Skeletal muscle satellite cell (primary cell): ENCODE results near the gene GAST.
"Not testable (repeated sequence)": the region's sequence is repeated elsewhere in the genome, so short reads cannot be mapped to it uniquely, and the experiment has no call there.

Experiments
- H3K27me3 ChIP-seq: 2 replicates; pipeline ENCODE4 v1.7.0; 2013; ENCODE audit warnings: low read length; ENCODE audit not compliant: control insufficient read depth, insufficient read depth
- H3K36me3 ChIP-seq: 2 replicates; pipeline ENCODE4 v1.7.0; 2013; ENCODE audit warnings: mild to moderate bottlenecking, control low read depth, low read length; ENCODE audit not compliant: insufficient read depth
- H3K4me1 ChIP-seq: 2 replicates; pipeline ENCODE4 v1.7.0; 2013; ENCODE audit warnings: low read length; ENCODE audit not compliant: control insufficient read depth, insufficient read depth
- H3K4me2 ChIP-seq: 2 replicates; pipeline ENCODE4 v1.7.0; 2013; ENCODE audit warnings: mild to moderate bottlenecking, low read length
- H3K4me3 ChIP-seq: 2 replicates; pipeline ENCODE4 v1.7.0; 2013; ENCODE audit warnings: low read length
- H3K9ac ChIP-seq: 2 replicates; pipeline ENCODE4 v1.7.0; 2013; ENCODE audit warnings: mild to moderate bottlenecking, low read depth, low read length, moderate library complexity
- H3K9me3 ChIP-seq: replicated peaks from 2 replicates; pipeline ENCODE4 v1.7.0; 2013; ENCODE audit warnings: mild to moderate bottlenecking, control low read depth, low read length

The GAST gene

DNA sequence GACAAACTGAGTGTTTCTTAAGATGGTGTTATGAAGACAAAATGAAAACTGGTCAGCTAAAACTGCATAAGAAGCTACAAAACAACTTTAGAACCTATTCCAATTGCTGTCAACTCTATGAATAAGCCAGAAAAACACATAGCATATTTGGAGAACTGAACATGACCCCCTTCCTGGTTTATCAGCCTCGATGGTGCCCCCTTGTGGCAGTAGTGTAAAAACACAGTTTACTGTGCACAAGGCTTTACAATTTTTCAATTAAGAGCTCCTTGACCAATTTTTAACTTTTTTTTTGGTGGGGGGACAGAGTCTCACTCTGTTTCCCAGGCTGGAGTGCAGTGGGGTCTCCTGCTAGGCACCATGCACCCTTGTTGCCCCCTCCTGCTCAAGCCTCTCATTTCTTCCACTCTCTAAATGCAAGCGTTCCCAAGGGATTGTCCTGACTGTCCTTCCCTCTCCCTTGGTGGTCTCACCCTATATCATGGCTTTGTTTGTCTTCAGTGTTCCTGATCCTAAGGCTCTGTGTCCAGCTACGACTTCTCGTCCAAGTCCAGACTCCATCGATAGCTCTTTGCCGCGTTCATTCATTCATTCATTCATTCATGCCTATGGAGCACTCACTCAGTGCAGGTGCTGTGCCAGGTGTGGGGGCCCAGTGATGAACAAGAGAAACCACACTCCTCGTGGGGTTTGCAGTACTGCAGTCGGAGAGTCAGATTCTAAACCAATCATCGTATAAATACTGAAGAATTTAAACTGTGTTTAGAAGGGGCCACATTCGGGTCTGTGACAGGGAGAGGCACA is 16.0 kb upstream of the GAST start:
- Histone ChIP-seq H3K27me3 (no peaks in the 10 kb centered on the region), H3K9me3 (no peaks in the 10 kb centered on the region), H3K4me1 (peaks cover 10% of the 10 kb centered on the region), H3K4me2 (no peak overlapping the region), H3K36me3 (peaks cover 26% of the 10 kb centered on the region), H3K9ac (no peak overlapping the region), H3K4me3 (no peak overlapping the region)

DNA sequence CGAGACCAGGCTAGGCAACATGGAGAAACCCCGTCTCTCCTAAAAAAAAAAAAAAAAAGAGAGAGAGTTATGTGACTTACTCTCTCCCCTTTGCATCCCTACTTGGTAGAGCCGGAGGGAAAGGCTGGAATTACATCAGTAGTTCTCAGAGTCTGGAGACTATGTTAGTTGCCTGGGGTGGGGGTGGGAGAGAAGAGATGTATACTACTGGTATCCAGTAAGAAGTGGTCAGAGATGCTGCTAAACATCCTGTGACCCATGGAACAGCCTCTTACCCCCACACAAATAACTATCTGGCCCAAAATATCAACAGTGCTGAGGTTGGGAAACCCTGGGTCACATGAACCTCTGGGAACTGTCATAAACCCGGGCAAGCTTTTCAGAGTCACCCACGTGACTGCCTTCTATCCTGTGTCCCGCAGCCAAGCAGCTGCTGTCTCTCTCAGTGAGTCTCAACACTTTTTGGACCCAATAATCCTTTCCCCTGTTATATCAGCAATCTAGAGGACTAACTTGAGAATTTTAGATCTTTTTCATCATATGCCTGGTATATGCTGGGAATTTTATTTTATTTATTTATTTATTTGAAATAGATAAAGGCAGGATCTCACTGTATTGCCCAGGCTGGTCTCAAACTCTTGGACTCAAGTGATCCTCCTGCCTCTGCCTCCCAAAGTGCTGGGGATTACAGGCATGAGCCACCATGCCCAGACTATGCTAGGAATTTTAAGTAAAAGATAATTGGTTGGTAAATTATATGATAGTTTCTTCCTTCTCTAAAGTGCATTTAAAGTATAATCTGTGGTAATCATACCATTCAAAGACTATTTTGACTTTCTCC is 14.8 kb upstream of the GAST start:
- Histone ChIP-seq H3K27me3 (no peaks in the 10 kb centered on the region), H3K4me3 (no peak overlapping the region), H3K4me2 (peak overlapping the region; percentile 31), H3K4me1 (peaks cover 8% of the 10 kb centered on the region), H3K9ac (no peak overlapping the region), H3K9me3 (no peaks in the 10 kb centered on the region), H3K36me3 (peaks cover 14% of the 10 kb centered on the region)

DNA sequence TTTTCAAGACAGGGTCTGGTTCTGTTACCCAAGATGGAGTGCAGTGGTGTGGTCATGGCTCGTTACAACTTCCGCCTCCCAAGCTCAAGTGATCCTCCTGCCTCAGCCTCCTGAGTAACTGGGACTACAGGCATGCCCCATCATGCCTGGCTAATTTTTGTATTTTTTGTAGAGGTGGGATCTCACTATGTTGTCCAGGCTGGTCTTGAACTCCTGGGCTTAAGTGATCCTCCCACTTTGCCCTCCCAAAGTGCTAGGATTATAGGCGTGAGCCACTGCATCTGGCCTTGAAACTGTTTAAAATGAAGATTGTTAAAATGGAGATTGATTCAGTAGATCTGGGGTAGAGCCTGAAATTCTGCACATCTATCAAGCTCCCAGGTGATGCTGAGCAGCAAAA is 11.3 kb upstream of the GAST start:
- H3K36me3 ChIP-seq, H3K4me3 ChIP-seq, H3K9me3 ChIP-seq, H3K4me2 ChIP-seq, H3K9ac ChIP-seq, H3K27me3 ChIP-seq: not testable (repeated sequence)
- peaks cover 18% of the 10 kb centered on the region for H3K4me1 ChIP-seq

DNA sequence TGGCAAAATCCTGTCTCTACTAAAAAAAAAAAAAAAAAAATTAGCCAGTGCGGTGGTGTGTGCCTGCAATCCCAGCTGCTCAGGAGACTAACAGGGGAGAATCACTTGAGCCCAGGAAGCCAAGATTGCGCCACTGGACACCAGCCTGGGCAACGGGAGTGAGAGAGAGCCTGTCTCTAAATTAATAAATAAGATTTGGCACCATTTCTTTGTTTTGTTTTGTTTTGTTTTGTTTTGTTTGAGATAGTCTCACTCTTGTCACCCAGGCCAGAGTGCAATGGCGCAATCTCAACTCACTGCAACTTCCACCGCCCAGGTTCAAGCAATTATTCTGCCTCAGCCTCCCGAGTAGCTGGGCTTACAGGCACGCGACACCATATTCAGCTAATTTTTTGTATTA is 9.4 kb upstream of the GAST start:
- Histone ChIP-seq H3K9me3 (no peaks in the 10 kb centered on the region), H3K4me2 (no peak overlapping the region), H3K27me3 (no peaks in the 10 kb centered on the region), H3K36me3 (no peaks in the 10 kb centered on the region), H3K9ac (no peak overlapping the region), H3K4me1 (peaks cover 10% of the 10 kb centered on the region), H3K4me3 (no peak overlapping the region)

DNA sequence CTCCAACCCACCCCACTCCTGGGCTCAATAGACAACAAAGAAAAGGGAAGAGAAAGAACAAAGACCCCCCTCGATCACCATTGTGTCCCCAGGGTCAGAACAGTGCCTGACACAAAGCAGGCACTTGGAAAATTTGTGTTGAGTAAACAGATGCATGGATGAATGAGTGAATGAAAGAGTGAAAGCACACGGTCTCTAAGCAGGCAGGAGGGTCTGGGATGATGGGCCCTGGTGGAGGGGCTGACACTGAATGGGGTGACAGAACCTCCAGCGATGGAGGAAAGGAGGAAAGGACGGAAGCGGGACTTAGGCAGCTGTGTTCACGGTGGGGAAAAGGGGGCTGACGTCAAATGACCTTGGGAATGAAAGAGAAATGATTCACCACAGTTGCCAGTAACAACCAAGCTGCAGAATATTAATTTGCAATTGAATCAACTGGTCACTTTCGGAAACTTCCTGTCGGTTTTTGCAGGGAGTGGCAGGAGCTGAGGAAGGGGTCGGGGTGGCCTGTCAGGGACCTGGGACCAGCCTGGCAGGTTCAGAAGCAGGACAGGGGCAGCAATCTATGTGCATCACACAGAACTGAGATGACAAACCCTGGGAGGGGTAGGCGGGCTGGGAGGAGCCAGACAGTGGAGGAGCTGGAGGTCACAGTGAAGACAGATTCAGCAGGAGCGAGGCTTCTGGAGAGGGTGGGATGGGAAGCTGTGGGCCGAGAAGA is 6.7 kb upstream of the GAST start:
- Histone ChIP-seq H3K4me3 (peak overlapping the region; percentile 12), H3K9ac (no peak overlapping the region), H3K4me2 (peak overlapping the region; percentile 62), H3K36me3 (no peaks in the 10 kb centered on the region), H3K9me3 (no peaks in the 10 kb centered on the region), H3K4me1 (peaks cover 10% of the 10 kb centered on the region), H3K27me3 (peaks cover 6% of the 10 kb centered on the region)

DNA sequence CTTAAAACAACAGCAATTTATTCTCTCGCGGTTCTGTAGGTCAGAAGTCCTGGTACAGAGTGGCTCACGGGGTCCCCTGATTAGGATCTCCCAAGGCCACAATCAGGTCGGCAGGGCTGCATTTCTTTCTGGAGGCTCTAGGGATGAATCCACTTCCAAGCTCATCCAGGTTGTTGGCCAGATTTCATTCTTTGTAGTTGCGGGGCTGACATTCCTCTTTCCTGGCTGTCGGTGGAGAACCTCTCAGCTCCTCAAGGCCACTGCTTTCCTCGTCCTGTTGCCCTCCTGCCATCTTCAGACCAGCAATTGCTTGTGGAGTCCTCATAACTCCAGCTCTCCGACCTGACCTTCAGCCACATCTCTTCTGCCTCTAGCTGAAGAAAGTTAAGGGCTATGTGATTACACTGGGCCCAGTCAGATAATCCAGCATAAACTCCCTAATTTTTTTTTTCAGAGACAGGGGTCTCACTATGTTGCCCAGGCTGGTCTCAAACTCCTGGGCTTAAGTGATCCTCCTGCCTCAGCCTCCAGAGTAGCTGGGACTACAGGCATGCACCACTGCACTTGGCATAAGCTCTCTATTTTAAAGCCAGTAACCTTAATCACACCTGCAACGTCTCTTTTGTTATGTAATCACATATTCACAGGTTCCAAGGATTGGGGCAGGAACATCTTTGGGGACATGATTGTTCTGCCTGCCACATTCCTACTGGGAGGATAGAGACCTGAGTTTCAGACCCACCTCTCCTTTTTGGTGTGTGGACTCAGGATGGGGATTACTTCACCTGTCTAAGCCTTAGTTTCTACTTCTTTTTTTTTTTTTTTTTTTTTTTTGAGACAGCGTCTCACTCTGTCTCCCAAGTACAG is 4.1 kb upstream of the GAST start:
- Histone ChIP-seq H3K27me3 (peaks cover 18% of the 10 kb centered on the region), H3K9ac (no peak overlapping the region)

DNA sequence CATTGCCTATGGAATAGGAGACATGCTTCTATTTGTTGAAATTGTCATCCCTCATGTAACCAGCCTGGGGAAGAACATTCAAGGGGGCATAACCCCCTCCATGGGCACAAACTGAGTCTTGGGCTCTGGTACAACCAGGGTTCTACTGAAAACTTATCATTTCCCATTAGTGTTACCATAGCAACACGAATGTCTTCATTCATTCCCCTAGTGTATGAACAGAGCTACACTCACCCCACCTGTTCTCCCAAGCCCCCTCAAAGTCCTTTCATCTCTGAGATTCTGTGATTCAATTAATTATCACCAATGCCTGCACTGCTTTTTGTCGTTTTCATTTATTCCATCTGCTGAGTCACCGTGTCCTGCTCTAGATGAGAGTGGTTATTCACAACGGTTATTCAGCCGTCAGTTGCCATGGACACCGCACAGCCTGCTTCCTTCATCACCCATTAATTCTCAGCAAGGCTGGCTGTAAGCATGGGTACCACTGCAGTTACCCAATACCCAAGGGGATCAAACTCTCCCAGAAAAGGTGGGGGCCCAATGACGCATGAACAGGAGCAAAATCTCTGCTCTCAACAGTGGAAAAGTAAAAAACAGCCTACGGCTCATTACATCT is 1.6 kb upstream of the GAST start:
- no peak overlapping the region for H3K4me3 ChIP-seq
- H3K9me3 ChIP-seq = no peaks in the 10 kb centered on the region
- H3K27me3 ChIP-seq = peaks cover 33% of the 10 kb centered on the region
- H3K36me3 ChIP-seq = no peaks in the 10 kb centered on the region
- H3K9ac ChIP-seq = no peak overlapping the region
- no peak overlapping the region for H3K4me2 ChIP-seq
- peaks cover 3% of the 10 kb centered on the region for H3K4me1 ChIP-seq

More for the DNA sequence above, 4.1 kb upstream of the GAST start:
- Histone ChIP-seq H3K4me2 (no peak overlapping the region), H3K36me3 (no peaks in the 10 kb centered on the region), H3K4me3 (no peak overlapping the region), H3K4me1 (peaks cover 10% of the 10 kb centered on the region), H3K9me3 (no peaks in the 10 kb centered on the region)

DNA sequence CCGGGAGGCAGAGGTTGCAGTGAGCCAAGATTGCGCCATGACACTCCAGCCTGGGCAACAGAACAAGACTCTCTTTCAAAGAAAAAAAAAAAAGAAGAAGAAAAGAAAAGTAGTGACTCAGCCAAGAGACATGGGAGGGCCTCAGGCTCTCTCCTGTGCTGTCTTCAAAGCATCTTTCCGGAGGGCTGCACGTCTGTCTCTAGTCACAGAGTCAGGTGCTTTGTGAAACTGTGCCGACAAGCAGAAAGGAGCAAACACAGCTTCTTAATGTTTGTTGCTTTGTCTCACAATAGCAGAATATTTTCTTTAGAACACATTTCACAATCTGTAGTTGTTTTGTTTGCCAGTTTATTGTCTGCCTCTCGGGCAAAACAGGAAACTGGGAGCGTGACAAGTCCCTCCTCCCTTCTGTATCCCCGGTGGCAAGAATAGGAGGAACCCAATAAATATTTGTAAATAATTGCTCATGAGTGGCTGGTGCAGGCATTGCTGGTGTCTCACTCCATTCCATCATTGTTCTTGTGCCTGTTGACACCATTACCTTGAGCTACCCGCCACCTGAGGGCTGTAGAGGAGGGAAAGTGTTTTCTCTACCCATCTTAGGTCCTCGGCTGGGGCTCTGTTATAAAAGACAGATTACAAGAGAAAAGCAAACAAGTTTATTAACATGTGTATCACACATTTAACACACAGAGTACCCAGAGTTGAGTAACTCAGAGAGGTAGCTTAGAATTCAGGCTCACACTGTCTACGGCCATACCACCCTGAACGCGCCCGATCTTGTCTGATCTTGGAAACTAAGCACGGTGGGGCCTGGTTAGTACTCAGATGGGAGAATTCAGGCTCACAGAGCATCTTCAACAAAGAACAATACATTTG is 5.5 kb downstream of the GAST start:
- no peaks in the 10 kb centered on the region for H3K36me3 ChIP-seq
- no peak overlapping the region for H3K4me3 ChIP-seq
- no peaks in the 10 kb centered on the region for H3K9me3 ChIP-seq
- no peak overlapping the region for H3K9ac ChIP-seq
- H3K27me3 ChIP-seq = peaks cover 46% of the 10 kb centered on the region
- no peak overlapping the region for H3K4me2 ChIP-seq
- H3K4me1 ChIP-seq = no peaks in the 10 kb centered on the region

DNA sequence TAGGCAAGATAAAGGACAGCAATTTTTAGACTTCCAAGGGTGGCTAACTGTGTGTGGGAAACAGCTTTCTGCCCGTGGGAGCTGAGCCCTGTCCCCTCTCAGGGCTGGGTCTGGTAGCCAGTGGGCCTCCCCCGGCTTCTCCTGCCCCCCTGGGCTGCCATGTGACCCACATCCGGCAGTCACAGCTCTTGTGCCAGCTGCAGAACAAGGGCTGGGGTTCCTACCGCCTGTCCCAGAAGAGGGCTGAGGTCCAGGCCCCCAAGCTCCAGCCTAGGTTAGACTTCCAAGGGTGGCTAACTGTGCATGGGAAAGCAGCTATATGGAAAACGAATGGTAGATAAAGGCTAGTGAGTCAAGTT is 6.1 kb downstream of the GAST start:
- no peak overlapping the region for H3K4me3 ChIP-seq
- no peak overlapping the region for H3K9ac ChIP-seq
- H3K36me3 ChIP-seq = no peaks in the 10 kb centered on the region
- H3K27me3 ChIP-seq = peaks cover 41% of the 10 kb centered on the region
- H3K4me2 ChIP-seq = no peak overlapping the region
- no peaks in the 10 kb centered on the region for H3K9me3 ChIP-seq
- no peaks in the 10 kb centered on the region for H3K4me1 ChIP-seq

DNA sequence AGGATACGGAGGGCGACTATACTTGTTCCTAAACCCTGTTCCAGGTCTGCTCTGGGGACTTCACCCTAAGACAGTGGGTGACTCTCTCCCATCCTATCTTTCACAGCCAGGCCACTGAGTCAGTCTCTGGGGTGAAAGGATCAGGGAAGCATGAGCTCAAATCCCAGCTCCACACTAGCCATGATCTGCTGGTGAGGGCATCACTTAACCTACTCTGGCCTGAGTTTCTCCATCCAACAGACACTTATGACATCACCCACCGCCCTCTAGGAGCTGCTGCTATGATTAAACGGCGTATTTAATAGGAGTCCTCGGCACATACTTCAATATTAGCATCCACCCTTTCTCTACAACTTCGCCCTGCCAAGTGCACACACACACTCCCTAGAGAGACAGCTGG is 10.1 kb downstream of the GAST start:
- no peak overlapping the region for H3K4me3 ChIP-seq
- no peaks in the 10 kb centered on the region for H3K4me1 ChIP-seq
- H3K27me3 ChIP-seq = peaks cover 25% of the 10 kb centered on the region
- no peak overlapping the region for H3K9ac ChIP-seq
- H3K9me3 ChIP-seq = no peaks in the 10 kb centered on the region
- no peak overlapping the region for H3K4me2 ChIP-seq
- H3K36me3 ChIP-seq = no peaks in the 10 kb centered on the region
